H1 (cell line): ENCODE data around the gene CMSS1.

ENCODE experiments used
- CTCF ChIP-seq, 3 experiments: IDR thresholded peaks; 1 replicate in 2 of 3; 2 replicates in 1 of 3; pipeline versions ENCODE4 v1.5.1 to v1.6.1; 2011; ENCODE audit warnings: low read length in 3 of 3, mild to moderate bottlenecking in 3 of 3, inconsistent platforms in 2 of 3, low read depth in 1 of 3, moderate library complexity in 1 of 3; ENCODE audit not compliant: insufficient read depth in 1 of 3; ENCODE audit errors: control extremely low read depth in 1 of 3
- MAFK ChIP-seq: IDR thresholded peaks from 2 replicates; pipeline ENCODE4 v1.6.1; 2012; ENCODE audit warnings: low read depth, mild to moderate bottlenecking, improper control_type of control experiment, low read length
- POLR2AphosphoS5 ChIP-seq: IDR thresholded peaks from 2 replicates; pipeline ENCODE4 v1.6.1; 2011; ENCODE audit warnings: low read depth, low read length

GRCh38 chr3:100110162-100110561 is 292.5 kb downstream of the CMSS1 start:
- no peak for TF ChIP-seq CTCF (IDR thresholded peaks at IDR 0.05; ENCODE audit: control extremely low read depth in 1 of 3, insufficient read depth in 1 of 3, low read depth in 1 of 3, low read length in 3 of 3)
- no peak for TF ChIP-seq POLR2AphosphoS5
- no peak for TF ChIP-seq MAFK
